Endothelial cell of umbilical vein (primary cell): ENCODE measurements around the gene CFAP57.

Source experiments
- EZH2 ChIP-seq: IDR thresholded peaks from 2 replicates; pipeline ENCODE4 v1.6.1; 2012; ENCODE audit warnings: borderline replicate concordance, low read depth, mild to moderate bottlenecking, moderate library complexity, low read length, inconsistent platforms; ENCODE audit not compliant: severe bottlenecking
- GATA2 ChIP-seq: IDR thresholded peaks from 2 replicates; pipeline ENCODE4 v1.7.0; 2011; ENCODE audit warnings: low read depth, mild to moderate bottlenecking, moderate library complexity, mixed read lengths, low read length; ENCODE audit not compliant: insufficient read length, insufficient read depth
- JUN ChIP-seq: IDR thresholded peaks from 2 replicates; pipeline ENCODE4 v1.6.1; 2011; ENCODE audit warnings: borderline replicate concordance, low read depth; ENCODE audit not compliant: insufficient read length, insufficient read depth
- MAX ChIP-seq: IDR thresholded peaks from 2 replicates; pipeline ENCODE4 v1.6.1; 2011; ENCODE audit not compliant: insufficient read depth, insufficient read length
- POLR2AphosphoS5 ChIP-seq: IDR thresholded peaks from 2 replicates; pipeline ENCODE4 v1.6.1; 2012; ENCODE audit warnings: low read depth, mild to moderate bottlenecking, control low read depth, low read length, moderate library complexity; ENCODE audit not compliant: insufficient read depth

GRCh38 chr1:43171876-43172526, at the start of gene CFAP57, which contains the start of gene EBNA1BP2:
- TF ChIP-seq GATA2 = no peak
- no peak for TF ChIP-seq EZH2
- no peak for TF ChIP-seq JUN
- peak; percentile 77 for TF ChIP-seq POLR2AphosphoS5
- TF ChIP-seq MAX = peak; percentile 85
